ENCODE results near the gene PSMB4. TPM values are rescaled to one million over a fixed set of nuclear protein-coding genes. Genes with fewer than 3 reads are reported as not detected.
"Not testable (repeated sequence)": the region's sequence is repeated elsewhere in the genome, so short reads cannot be mapped to it uniquely, and the experiment has no call there.

Gene PSMB4
- total RNA-seq, 1 experiment from 2014 or later, result 526 TPM

- DNase-seq (ENCODE audit: low read depth), result no peak
Measured at GRCh38 chr1:151386002-151386401, 13.4 kb upstream of the PSMB4 start.

- DNase-seq (ENCODE audit: low read depth), result not testable (repeated sequence)
Measured at GRCh38 chr1:151390221-151391078, 8.9 kb upstream of the PSMB4 start.

- no peak for DNase-seq (ENCODE audit: low read depth)
Measured at GRCh38 chr1:151391079-151391563, 8.3 kb upstream of the PSMB4 start.

GRCh38 chr1:151393583-151393982, 5.8 kb upstream of the PSMB4 start:
- no peak for DNase-seq (ENCODE audit: low read depth)

GRCh38 chr1:151396265-151396664, 3.1 kb upstream of the PSMB4 start:
- DNase-seq (ENCODE audit: low read depth), result not testable (repeated sequence)

- peak; percentile 43 for DNase-seq (ENCODE audit: low read depth)
Measured at GRCh38 chr1:151401125-151401788, 1.9 kb downstream of the PSMB4 start.

GRCh38 chr1:151401860-151402259, 2.5 kb downstream of the PSMB4 start:
- no peak for DNase-seq (ENCODE audit: low read depth)

- no peak for DNase-seq (ENCODE audit: low read depth)
Measured at GRCh38 chr1:151402764-151403163, 3.4 kb downstream of the PSMB4 start.

GRCh38 chr1:151403612-151404011, 4.2 kb downstream of the PSMB4 start:
- DNase-seq (ENCODE audit: low read depth), result no peak

GRCh38 chr1:151405187-151405951, 6.0 kb downstream of the PSMB4 start:
- DNase-seq (ENCODE audit: low read depth), result no peak

- no peak for DNase-seq (ENCODE audit: low read depth)
Measured at GRCh38 chr1:151406176-151406575, 6.8 kb downstream of the PSMB4 start.

GRCh38 chr1:151407304-151407703, 7.9 kb downstream of the PSMB4 start:
- no peak for DNase-seq (ENCODE audit: low read depth)

GRCh38 chr1:151408891-151409290, 9.5 kb downstream of the PSMB4 start:
- DNase-seq (ENCODE audit: low read depth), result no peak

GRCh38 chr1:151411884-151412283, 12.5 kb downstream of the PSMB4 start:
- DNase-seq (ENCODE audit: low read depth), result no peak

- no peak for DNase-seq (ENCODE audit: low read depth)
Measured at GRCh38 chr1:151416231-151416630, 16.9 kb downstream of the PSMB4 start.

GRCh38 chr1:151418081-151418480, 18.7 kb downstream of the PSMB4 start:
- no peak for DNase-seq (ENCODE audit: low read depth)

GRCh38 chr1:151419819-151420218, 20.4 kb downstream of the PSMB4 start:
- no peak for DNase-seq (ENCODE audit: low read depth)

GRCh38 chr1:151425103-151425502, 25.7 kb downstream of the PSMB4 start:
- DNase-seq (ENCODE audit: low read depth), result no peak

- no peak for DNase-seq (ENCODE audit: low read depth)
Measured at GRCh38 chr1:151428068-151428467, 28.7 kb downstream of the PSMB4 start.

GRCh38 chr1:151433827-151434226, 34.5 kb downstream of the PSMB4 start:
- DNase-seq (ENCODE audit: low read depth), result not testable (repeated sequence)

GRCh38 chr1:151435174-151435573, 35.8 kb downstream of the PSMB4 start:
- no peak for DNase-seq (ENCODE audit: low read depth)

GRCh38 chr1:151436985-151437384, 37.6 kb downstream of the PSMB4 start:
- no peak for DNase-seq (ENCODE audit: low read depth)

All from HT1080 (cell line).